PC-9 (cell line): Measurements from ENCODE around the gene MED4. TPM values are rescaled to one million over a fixed set of nuclear protein-coding genes. Genes with fewer than 3 reads are reported as not detected.

Experiments
- Bru-seq: library from RNA; stranded (reverse); fragments of 400-500 nt; gene quantifications from one replicate; lab custom pipeline; 2021; lab: Mats Ljungman, UMichigan
- BruChase-seq, 2 experiments: library from RNA; stranded (reverse); fragments of 400-500 nt; gene quantifications; one replicate each; lab custom pipeline; 2021; lab: Mats Ljungman, UMichigan
- BruUV-seq: library from RNA; stranded (reverse); fragments of 400-500 nt; replicated peaks from 2 replicates; lab custom pipeline; 2021; lab: Mats Ljungman, UMichigan
- CTCF ChIA-PET: fragments of 300-600 bp; sonication (Branson Sonifier 250); formaldehyde crosslinking; loops from one replicate; lab custom pipeline; 2022; ENCODE audit warnings: antibody characterized with exemption; lab: Charles Lee
- POLR2A ChIA-PET: fragments of 300-600 bp; sonication (Branson Sonifier 250); formaldehyde crosslinking; loops from one replicate; lab custom pipeline; 2022; ENCODE audit warnings: antibody characterized with exemption; ENCODE audit not compliant: unreplicated experiment; lab: Charles Lee
- DNase-seq, 2 experiments: peaks; one replicate each; pipeline versions ENCODE4 v3.0.0 to v3.0.0-alpha.2; 2015 to 2022; ENCODE audit warnings: mixed read lengths in 1 of 2
- H2AFZ ChIP-seq: fragments of 200-600 bp; sonication (generic); 2 replicates; pipeline ENCODE4 v1.8.1; 2017; ENCODE audit warnings: antibody characterized with exemption
- H3F3A ChIP-seq: fragments of 200-600 bp; sonication (generic); 2 replicates; pipeline ENCODE4 v1.8.1; 2017; ENCODE audit warnings: antibody characterized with exemption, mild to moderate bottlenecking, low read depth; ENCODE audit not compliant: insufficient read depth
- H3K27ac ChIP-seq: fragments of 200-600 bp; sonication (generic); 2 replicates; pipeline ENCODE4 v1.6.1; 2016; ENCODE audit warnings: mixed run types
- H3K27me3 ChIP-seq: fragments of 200-600 bp; sonication (generic); 2 replicates; pipeline ENCODE4 v1.6.1; 2016; ENCODE audit warnings: low read depth, mixed run types; ENCODE audit not compliant: insufficient read depth
- H3K36me3 ChIP-seq: fragments of 200-600 bp; sonication (generic); 2 replicates; pipeline ENCODE4 v1.6.1; 2016; ENCODE audit warnings: low read depth, mixed run types
- H3K4me1 ChIP-seq: fragments of 200-600 bp; sonication (generic); replicated peaks from 2 replicates; pipeline ENCODE4 v1.6.1; 2016; ENCODE audit warnings: mixed run types; ENCODE audit not compliant: insufficient read depth
- H3K4me2 ChIP-seq: fragments of 200-600 bp; sonication (generic); 2 replicates; pipeline ENCODE4 v1.6.1; 2017; ENCODE audit warnings: mixed run types
- H3K4me3 ChIP-seq: fragments of 200-600 bp; sonication (generic); 2 replicates; pipeline ENCODE4 v1.6.1; 2016; ENCODE audit warnings: mixed run types
- H3K79me2 ChIP-seq: fragments of 200-600 bp; sonication (generic); 2 replicates; pipeline ENCODE4 v1.6.1; 2017; ENCODE audit warnings: low read depth, mixed run types
- H3K9me2 ChIP-seq: fragments of 200-600 bp; sonication (generic); 2 replicates; pipeline ENCODE4 v1.8.1; 2017; ENCODE audit warnings: mild to moderate bottlenecking; ENCODE audit not compliant: insufficient read depth
- H3K9me3 ChIP-seq: fragments of 200-600 bp; sonication (generic); 2 replicates; pipeline ENCODE4 v1.8.1; 2016; ENCODE audit warnings: low read depth; ENCODE audit not compliant: insufficient read depth
- H4K20me1 ChIP-seq: fragments of 200-600 bp; sonication (generic); 2 replicates; pipeline ENCODE4 v1.8.1; 2017; ENCODE audit not compliant: insufficient read depth
- EZH2 ChIP-seq: fragments of 200-600 bp; sonication (generic); IDR thresholded peaks from 2 replicates; pipeline ENCODE4 v1.8.0; 2017; ENCODE audit warnings: antibody characterized with exemption, low read depth
- intact Hi-C: fragments of 100-400 bp; cut with micrococcal nuclease; formaldehyde crosslinking; loops from one replicate; pipeline ENCODE4 v1.10.0; 2022; ENCODE audit not compliant: unreplicated experiment
- long read RNA-seq: library from polyadenylated mRNA; stranded (forward); transcript quantifications from one replicate; pipeline ENCODE4 v2.0.0, GENCODE V29; 2022
- total RNA-seq: library from RNA; stranded (reverse); gene quantifications from 2 replicates; pipeline ENCODE4 v1.2.3, GENCODE V29; 2021
- TF ChIP-seq, protein P1 (sequence below): fragments of 200-600 bp; sonication (generic); conservative IDR thresholded peaks from 2 replicates; pipeline ENCODE4 v1.6.1; 2017; ENCODE audit warnings: mixed run types, antibody characterized with exemption, mild to moderate bottlenecking, moderate library complexity

Gene MED4
- total RNA-seq (26.9 and 38.5 TPM in 2 replicates), Bru-seq, nascent RNA (percentile 93 among the genes with signal in this experiment), BruChase-seq, experiment 1, labeled RNA remaining after a 2-hour chase (percentile 90 among the genes with signal in this experiment), BruChase-seq, experiment 2, labeled RNA remaining after a 6-hour chase (percentile 89 among the genes with signal in this experiment)
- long read RNA-seq, transcript MED4-202 (7 exons, 931 nt) = minor isoform, 29 of 102 reads
- long read RNA-seq, transcript MED4-201 (7 exons, 2,022 nt) = major isoform, 57 of 102 reads
- long read RNA-seq, partial matches to known transcripts = 1 of 102 reads
- long read RNA-seq, other reads (novel, unspliced or antisense) = 15 of 102 reads

GRCh38 chr13:48094781-48095502 lies at the start of gene MED4:
Gene MED4, minus strand, starts transcription at chr13:48095104. Its CDS starts 26 bp downstream, at chr13:48095078.
- no TSS peak for BruUV-seq
- Histone ChIP-seq H3F3A (no peaks in the 10 kb centered on the region; the same call in 1 of the 2 replicates), H3K9me2 (no peaks in the 10 kb centered on the region), H3K27me3 (no peaks in the 10 kb centered on the region), H3K79me2 (peaks cover 49% of the 10 kb centered on the region), H2AFZ (peak within 1 kb of the TSS; percentile 77), H3K36me3 (no peaks in the 10 kb centered on the region), H3K4me1 (peaks cover 12% of the 10 kb centered on the region), H3K4me3 (peak within 1 kb of the TSS; percentile 97), H3K4me2 (peak within 1 kb of the TSS; percentile 96), H3K27ac (peak within 1 kb of the TSS; percentile 37; the same call in 1 of the 2 replicates), H4K20me1 (peaks cover 17% of the 10 kb centered on the region), H3K9me3 (no peaks in the 10 kb centered on the region)
- TF ChIP-seq EZH2 = no peak
- TF ChIP-seq, protein P1, sequence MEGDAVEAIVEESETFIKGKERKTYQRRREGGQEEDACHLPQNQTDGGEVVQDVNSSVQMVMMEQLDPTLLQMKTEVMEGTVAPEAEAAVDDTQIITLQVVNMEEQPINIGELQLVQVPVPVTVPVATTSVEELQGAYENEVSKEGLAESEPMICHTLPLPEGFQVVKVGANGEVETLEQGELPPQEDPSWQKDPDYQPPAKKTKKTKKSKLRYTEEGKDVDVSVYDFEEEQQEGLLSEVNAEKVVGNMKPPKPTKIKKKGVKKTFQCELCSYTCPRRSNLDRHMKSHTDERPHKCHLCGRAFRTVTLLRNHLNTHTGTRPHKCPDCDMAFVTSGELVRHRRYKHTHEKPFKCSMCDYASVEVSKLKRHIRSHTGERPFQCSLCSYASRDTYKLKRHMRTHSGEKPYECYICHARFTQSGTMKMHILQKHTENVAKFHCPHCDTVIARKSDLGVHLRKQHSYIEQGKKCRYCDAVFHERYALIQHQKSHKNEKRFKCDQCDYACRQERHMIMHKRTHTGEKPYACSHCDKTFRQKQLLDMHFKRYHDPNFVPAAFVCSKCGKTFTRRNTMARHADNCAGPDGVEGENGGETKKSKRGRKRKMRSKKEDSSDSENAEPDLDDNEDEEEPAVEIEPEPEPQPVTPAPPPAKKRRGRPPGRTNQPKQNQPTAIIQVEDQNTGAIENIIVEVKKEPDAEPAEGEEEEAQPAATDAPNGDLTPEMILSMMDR = peak; percentile 96
- CTCF ChIA-PET = interaction anchor here (0.7 to 1.6 kb wide), 4 partner anchors 17 to 438 kb away, joined by 3 to 5 read pairs (median 4); partner anchors contain the start of genes NUDT15 and RCBTB2
- POLR2A ChIA-PET = interaction anchor here (0.6 to 1.3 kb wide), 5 partner anchors 90 to 735 kb away, joined by 4 to 9 read pairs (median 5); no protein-coding TSS in a partner anchor
- intact Hi-C loops = loop anchor here (2.0 kb wide), 1 partner anchor 210 kb away; no protein-coding TSS in a partner anchor
- DNase-seq = peak; percentile 81 to 95

- DNase-seq = no peak
- ChIA-PET POLR2A (no interaction called here), CTCF (no interaction called here)
- no peaks in the 10 kb centered on the region for H3K79me2 ChIP-seq
- H3K4me2 ChIP-seq = no peak overlapping the region
- no peak for TF ChIP-seq EZH2
- TF ChIP-seq, protein P1 = no peak
- no peaks in the 10 kb centered on the region for H4K20me1 ChIP-seq
- no peaks in the 10 kb centered on the region for H3K9me2 ChIP-seq
- no peak overlapping the region for H2AFZ ChIP-seq
- intact Hi-C loops = no loop called here
- BruUV-seq = no TSS peak
- H3F3A ChIP-seq = no peaks in the 10 kb centered on the region
- no peaks in the 10 kb centered on the region for H3K4me1 ChIP-seq
- no peak overlapping the region for H3K27ac ChIP-seq
- H3K36me3 ChIP-seq = no peaks in the 10 kb centered on the region
- no peak overlapping the region for H3K4me3 ChIP-seq
- no peaks in the 10 kb centered on the region for H3K9me3 ChIP-seq
- H3K27me3 ChIP-seq = no peaks in the 10 kb centered on the region
These were observed 49.6 kb upstream of the MED4 start for GRCh38 chr13:48144413-48145035.

DNA sequence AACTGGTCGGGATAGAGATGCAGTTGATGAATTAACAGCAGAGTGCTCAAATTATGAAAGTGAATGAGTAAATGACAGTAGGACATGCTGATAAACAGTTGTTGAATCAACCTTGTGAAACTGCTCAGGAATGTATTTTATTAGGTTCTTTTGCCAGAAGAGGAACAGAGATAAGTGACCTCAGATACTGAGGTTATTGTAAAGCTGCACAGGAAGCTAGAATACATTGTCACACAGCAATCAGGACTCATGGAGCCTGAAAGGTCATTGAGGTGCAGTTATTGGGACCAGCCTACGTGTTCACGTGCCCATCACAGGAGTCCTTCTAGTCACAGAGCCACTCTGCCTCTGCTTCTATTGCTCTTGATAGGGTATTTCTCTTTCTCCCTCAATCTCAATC lies 47.5 kb upstream of the MED4 start:
- Histone ChIP-seq H3F3A (no peaks in the 10 kb centered on the region), H3K27ac (no peak overlapping the region), H3K9me3 (no peaks in the 10 kb centered on the region), H3K4me1 (no peaks in the 10 kb centered on the region), H3K79me2 (no peaks in the 10 kb centered on the region), H2AFZ (no peak overlapping the region), H3K27me3 (no peaks in the 10 kb centered on the region), H3K4me2 (no peak overlapping the region), H3K9me2 (no peaks in the 10 kb centered on the region), H3K4me3 (no peak overlapping the region), H4K20me1 (no peaks in the 10 kb centered on the region), H3K36me3 (no peaks in the 10 kb centered on the region)
- ChIA-PET POLR2A (no interaction called here), CTCF (no interaction called here)
- intact Hi-C loops = no loop called here
- BruUV-seq = no TSS peak
- TF ChIP-seq, protein P1 = no peak
- no peak for TF ChIP-seq EZH2
- no peak for DNase-seq
